Measurements from ENCODE around the gene RYR3.

Gene RYR3

DNA sequence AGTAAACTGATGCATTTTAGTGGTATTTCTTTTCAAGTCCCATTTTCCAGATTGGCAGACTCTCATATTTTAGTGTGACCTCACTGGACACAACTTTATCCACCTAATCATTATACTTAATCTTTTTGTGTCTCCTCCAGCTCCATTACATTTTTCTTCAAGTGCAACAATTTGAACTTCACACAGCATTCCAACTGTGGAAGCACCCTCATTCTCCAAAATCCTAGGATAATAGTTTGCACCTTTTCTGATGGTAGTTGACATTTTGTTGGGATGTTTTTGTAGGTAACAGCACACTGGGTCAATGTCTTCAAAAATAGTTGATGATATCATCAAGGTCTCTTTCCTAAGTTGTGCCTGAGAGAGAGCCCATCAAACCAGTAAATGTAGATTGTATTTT is 123.1 kb downstream of the RYR3 start:
- FAIRE-seq (no peak), DNase-seq (ENCODE audit: insufficient read length) (no peak)
- TF ChIP-seq TAF1 (IDR thresholded peaks at IDR 0.05; ENCODE audit: borderline replicate concordance, low read depth, low read length) (no peak), POLR2A (IDR thresholded peaks at IDR 0.05; ENCODE audit: low read depth, low read length) (no peak), POLR2AphosphoS5 (IDR thresholded peaks at IDR 0.05; ENCODE audit: low read depth, low read length) (no peak)

- no peak for DNase-seq (ENCODE audit: insufficient read length)
- TF ChIP-seq TAF1 (IDR thresholded peaks at IDR 0.05; ENCODE audit: borderline replicate concordance, low read depth, low read length) = no peak
- TF ChIP-seq POLR2AphosphoS5 (IDR thresholded peaks at IDR 0.05; ENCODE audit: low read depth, low read length) = no peak
- no peak for TF ChIP-seq POLR2A (IDR thresholded peaks at IDR 0.05; ENCODE audit: low read depth, low read length)
- FAIRE-seq = no peak
Observed at GRCh38 chr15:33438396-33438795, 127.6 kb downstream of the RYR3 start.

DNA sequence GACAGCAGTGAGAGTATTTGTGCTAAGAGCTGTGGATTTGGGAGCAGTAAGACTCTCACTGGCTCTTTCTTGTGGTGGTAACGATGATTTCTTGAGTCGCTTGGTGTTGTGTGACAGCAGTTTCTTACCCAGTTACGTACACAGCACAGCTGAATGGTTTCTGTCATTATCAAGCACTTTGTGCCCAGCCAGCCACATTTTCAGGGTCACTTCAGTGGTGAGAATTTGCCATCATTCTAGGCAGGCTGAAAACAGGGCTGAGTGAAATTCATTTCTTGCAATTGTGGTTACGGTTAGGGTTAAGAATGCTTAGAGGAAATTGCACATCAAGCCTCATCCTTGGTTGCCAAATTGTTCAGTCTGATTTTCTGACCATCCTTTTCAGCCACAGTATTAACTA is 130.1 kb downstream of the RYR3 start:
- no peak for FAIRE-seq
- TF ChIP-seq POLR2AphosphoS5 (IDR thresholded peaks at IDR 0.05; ENCODE audit: low read depth, low read length) (no peak), TAF1 (IDR thresholded peaks at IDR 0.05; ENCODE audit: borderline replicate concordance, low read depth, low read length) (no peak), POLR2A (IDR thresholded peaks at IDR 0.05; ENCODE audit: low read depth, low read length) (no peak)
- no peak for DNase-seq (ENCODE audit: insufficient read length)

DNA sequence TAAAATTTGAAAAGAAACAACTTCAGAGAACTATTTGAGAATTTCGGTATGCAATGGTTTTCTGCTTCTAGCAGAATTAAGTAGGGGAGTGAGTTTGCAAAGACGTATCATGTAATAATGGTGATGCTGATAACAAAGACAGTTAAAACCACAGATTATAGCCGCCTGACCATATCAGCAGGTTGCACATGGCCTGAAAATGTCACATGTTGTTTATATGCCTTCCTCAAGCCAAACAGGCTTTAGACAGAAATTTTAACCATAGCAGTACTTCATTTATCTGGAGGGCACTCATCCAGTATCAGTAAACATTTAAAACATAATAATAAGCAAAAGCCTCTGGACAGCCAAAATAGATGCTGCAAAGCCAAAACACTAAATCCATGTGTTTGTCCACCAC is 131.7 kb downstream of the RYR3 start:
- no peak for DNase-seq (ENCODE audit: insufficient read length)
- no peak for FAIRE-seq
- no peak for TF ChIP-seq TAF1 (IDR thresholded peaks at IDR 0.05; ENCODE audit: borderline replicate concordance, low read depth, low read length)
- TF ChIP-seq POLR2A (IDR thresholded peaks at IDR 0.05; ENCODE audit: low read depth, low read length) = no peak
- TF ChIP-seq POLR2AphosphoS5 (IDR thresholded peaks at IDR 0.05; ENCODE audit: low read depth, low read length) = no peak

GRCh38 chr15:33443708-33444107 is 132.9 kb downstream of the RYR3 start:
- FAIRE-seq = no peak
- TF ChIP-seq POLR2AphosphoS5 (IDR thresholded peaks at IDR 0.05; ENCODE audit: low read depth, low read length) (no peak), POLR2A (IDR thresholded peaks at IDR 0.05; ENCODE audit: low read depth, low read length) (no peak), TAF1 (IDR thresholded peaks at IDR 0.05; ENCODE audit: borderline replicate concordance, low read depth, low read length) (no peak)
- DNase-seq (ENCODE audit: insufficient read length) = no peak

DNA sequence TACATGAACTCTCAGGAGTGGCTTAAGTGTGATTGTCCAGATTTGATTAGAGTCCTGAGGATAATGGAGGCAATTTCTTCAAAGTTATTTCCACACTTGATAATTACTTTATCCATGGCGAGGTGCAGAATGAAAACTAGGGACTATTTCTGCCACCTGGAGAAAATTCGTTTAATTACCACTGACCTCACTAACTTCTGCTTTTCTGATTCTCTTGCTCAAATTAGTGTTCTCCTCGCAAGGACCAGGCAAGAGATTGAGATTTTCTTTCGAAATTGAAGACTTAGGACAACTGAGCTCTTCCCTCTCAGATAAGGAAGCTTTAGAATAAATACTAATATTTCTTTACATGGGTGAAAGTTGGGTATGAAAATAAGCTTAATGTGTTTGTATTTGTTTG is 135.2 kb downstream of the RYR3 start:
- TF ChIP-seq POLR2AphosphoS5 (IDR thresholded peaks at IDR 0.05; ENCODE audit: low read depth, low read length) (no peak), POLR2A (IDR thresholded peaks at IDR 0.05; ENCODE audit: low read depth, low read length) (no peak), TAF1 (IDR thresholded peaks at IDR 0.05; ENCODE audit: borderline replicate concordance, low read depth, low read length) (no peak)
- DNase-seq (ENCODE audit: insufficient read length) (no peak), FAIRE-seq (no peak)

GRCh38 chr15:33448151-33448550 is 137.4 kb downstream of the RYR3 start:
- DNase-seq (ENCODE audit: insufficient read length) = no peak
- FAIRE-seq = no peak
- no peak for TF ChIP-seq POLR2A (IDR thresholded peaks at IDR 0.05; ENCODE audit: low read depth, low read length)
- TF ChIP-seq TAF1 (IDR thresholded peaks at IDR 0.05; ENCODE audit: borderline replicate concordance, low read depth, low read length) = no peak
- TF ChIP-seq POLR2AphosphoS5 (IDR thresholded peaks at IDR 0.05; ENCODE audit: low read depth, low read length) = no peak

GRCh38 chr15:33448961-33449606 is 138.3 kb downstream of the RYR3 start:
- DNase-seq (ENCODE audit: insufficient read length) (no peak), FAIRE-seq (no peak)
- TF ChIP-seq POLR2AphosphoS5 (IDR thresholded peaks at IDR 0.05; ENCODE audit: low read depth, low read length) (no peak), POLR2A (IDR thresholded peaks at IDR 0.05; ENCODE audit: low read depth, low read length) (no peak), TAF1 (IDR thresholded peaks at IDR 0.05; ENCODE audit: borderline replicate concordance, low read depth, low read length) (no peak)

DNA sequence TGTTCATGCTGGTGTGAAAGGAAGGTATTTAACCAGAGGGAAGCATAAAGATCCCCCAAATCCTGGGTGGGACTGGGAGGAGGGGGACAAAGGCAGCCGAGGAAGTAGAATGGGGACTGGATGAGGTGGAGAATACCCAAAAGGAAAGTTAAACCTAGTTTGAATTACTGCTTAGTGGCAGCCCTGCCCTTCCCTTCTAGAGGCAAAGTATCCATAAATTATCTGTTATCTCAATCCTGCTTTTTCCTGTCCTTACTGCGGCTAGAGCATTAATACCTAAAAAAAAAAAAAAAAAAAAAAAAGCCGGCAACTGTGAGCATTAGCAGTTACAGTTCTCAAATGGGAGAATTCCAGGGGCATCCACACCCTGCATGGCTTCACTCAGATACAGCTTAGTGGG is 139.0 kb downstream of the RYR3 start:
- FAIRE-seq (no peak), DNase-seq (ENCODE audit: insufficient read length) (no peak)
- TF ChIP-seq POLR2AphosphoS5 (IDR thresholded peaks at IDR 0.05; ENCODE audit: low read depth, low read length) (no peak), TAF1 (IDR thresholded peaks at IDR 0.05; ENCODE audit: borderline replicate concordance, low read depth, low read length) (no peak), POLR2A (IDR thresholded peaks at IDR 0.05; ENCODE audit: low read depth, low read length) (no peak)

DNA sequence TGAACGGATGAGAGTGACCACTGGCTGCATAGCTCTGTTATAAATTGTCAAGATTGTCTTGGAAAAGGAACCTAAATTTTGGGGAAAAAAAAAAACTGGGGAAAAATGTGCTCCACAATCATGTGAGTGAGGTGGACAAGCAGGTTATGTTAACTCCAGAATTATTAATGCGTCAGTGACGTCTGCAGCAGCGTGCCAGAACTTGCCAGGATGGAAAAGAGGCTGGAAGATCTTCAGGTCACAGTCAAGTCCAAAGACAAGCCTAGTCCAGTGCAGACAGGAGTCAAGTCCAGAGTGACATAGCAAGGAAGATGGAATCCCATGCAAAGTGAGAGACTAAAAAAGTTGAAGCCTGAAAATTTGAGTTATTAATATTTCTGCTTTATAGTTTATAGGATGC is 140.6 kb downstream of the RYR3 start:
- TF ChIP-seq POLR2AphosphoS5 (IDR thresholded peaks at IDR 0.05; ENCODE audit: low read depth, low read length) = no peak
- no peak for TF ChIP-seq TAF1 (IDR thresholded peaks at IDR 0.05; ENCODE audit: borderline replicate concordance, low read depth, low read length)
- TF ChIP-seq POLR2A (IDR thresholded peaks at IDR 0.05; ENCODE audit: low read depth, low read length) = no peak
- DNase-seq (ENCODE audit: insufficient read length) (no peak), FAIRE-seq (no peak)

DNA sequence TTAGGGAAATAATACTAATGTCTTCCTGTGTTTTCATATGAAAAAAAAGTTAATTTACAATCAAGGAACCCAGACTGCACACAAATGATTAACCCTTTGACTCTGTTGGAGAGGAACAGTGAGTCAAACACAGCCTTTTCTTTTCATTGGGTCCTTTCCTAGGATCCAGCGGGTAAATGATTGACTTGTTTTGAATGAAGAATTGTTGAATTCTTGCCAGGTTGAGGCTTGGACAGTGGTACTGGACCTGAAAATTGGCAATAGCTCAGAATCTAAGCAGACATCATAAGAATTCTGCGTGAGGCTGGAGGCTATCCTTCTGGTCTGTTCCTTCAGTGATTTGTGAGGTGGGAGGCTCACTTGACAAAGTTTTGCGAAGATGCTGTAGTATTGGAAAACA is 143.0 kb downstream of the RYR3 start:
- no peak for DNase-seq (ENCODE audit: insufficient read length)
- no peak for TF ChIP-seq TAF1 (IDR thresholded peaks at IDR 0.05; ENCODE audit: borderline replicate concordance, low read depth, low read length)
- TF ChIP-seq POLR2A (IDR thresholded peaks at IDR 0.05; ENCODE audit: low read depth, low read length) = no peak
- no peak for TF ChIP-seq POLR2AphosphoS5 (IDR thresholded peaks at IDR 0.05; ENCODE audit: low read depth, low read length)
- no peak for FAIRE-seq

- TF ChIP-seq TAF1 (IDR thresholded peaks at IDR 0.05; ENCODE audit: borderline replicate concordance, low read depth, low read length) = no peak
- TF ChIP-seq POLR2AphosphoS5 (IDR thresholded peaks at IDR 0.05; ENCODE audit: low read depth, low read length) = no peak
- no peak for TF ChIP-seq POLR2A (IDR thresholded peaks at IDR 0.05; ENCODE audit: low read depth, low read length)
- FAIRE-seq (no peak), DNase-seq (ENCODE audit: insufficient read length) (no peak)
Observed at GRCh38 chr15:33454346-33454745, 143.6 kb downstream of the RYR3 start.
